HG02885 (cell line): ENCODE data around the gene CDYL2.
"Not testable (repeated sequence)": the region's sequence is repeated elsewhere in the genome, so short reads cannot be mapped to it uniquely, and the experiment has no call there.

Source experiments
- ATAC-seq: cut with Tn5 transposase; IDR thresholded peaks from one replicate; pipeline ENCODE4 v1.9.1; 2021; ENCODE audit warnings: mild to moderate bottlenecking; ENCODE audit not compliant: unreplicated experiment, poor library complexity

The CDYL2 gene

GRCh38 chr16:80804526-80805383, at the start of gene CDYL2:
CDYL2 (minus strand) TSS chr16:80804598; CDS start chr16:80804173, 425 bp downstream.
- peak; percentile 82 for ATAC-seq

DNA sequence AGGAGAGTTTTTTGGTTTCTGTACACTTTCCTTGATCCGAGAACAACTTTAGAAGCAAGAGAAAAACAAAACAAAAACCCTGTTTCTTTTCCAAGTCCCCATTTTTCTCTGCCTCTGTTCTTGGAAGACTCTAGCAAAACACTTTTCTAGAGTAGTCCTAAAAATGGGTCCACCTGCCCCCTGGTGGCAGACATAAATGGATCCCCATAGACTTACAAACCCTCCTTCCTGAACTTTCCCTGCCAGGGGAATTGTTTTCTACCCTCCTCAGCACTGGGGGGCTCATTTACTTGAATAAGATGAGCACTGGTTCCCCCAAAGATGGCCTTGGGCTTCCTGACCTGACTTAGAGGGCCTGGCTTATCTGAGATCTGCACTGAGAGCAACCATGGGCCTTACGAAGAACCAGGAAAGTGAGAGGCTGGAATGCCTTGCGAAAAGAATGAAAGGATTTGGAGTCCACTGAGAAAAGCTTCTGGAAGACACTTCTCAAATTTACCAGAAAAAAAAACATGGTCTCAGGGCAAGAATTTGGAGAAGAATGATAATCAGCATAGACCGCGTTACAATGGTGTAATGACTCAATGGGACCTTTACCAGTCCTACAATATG, 48.0 kb upstream of the CDYL2 start:
- ATAC-seq, result no peak

GRCh38 chr16:80851831-80852230, 47.4 kb upstream of the CDYL2 start:
- ATAC-seq, result no peak

DNA sequence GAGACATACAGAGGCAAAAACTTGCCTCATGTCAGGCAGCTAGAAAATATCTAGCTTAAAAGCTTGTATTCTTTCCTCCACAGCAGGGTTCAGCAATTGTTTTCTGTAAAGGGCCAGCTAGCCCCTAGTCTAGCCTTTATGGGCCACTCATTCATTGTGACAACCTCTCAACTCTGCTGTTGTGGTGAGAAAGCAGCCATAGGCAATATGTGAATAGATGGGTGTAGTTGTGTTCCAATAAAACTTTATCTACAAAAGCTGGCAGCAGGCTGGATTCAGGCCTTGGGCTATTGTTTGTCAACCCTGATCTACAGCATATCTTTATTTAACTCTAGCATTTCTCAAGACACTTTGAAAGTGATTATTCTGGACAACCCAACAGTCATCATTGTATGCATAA, 46.4 kb upstream of the CDYL2 start:
- ATAC-seq, result no peak

DNA sequence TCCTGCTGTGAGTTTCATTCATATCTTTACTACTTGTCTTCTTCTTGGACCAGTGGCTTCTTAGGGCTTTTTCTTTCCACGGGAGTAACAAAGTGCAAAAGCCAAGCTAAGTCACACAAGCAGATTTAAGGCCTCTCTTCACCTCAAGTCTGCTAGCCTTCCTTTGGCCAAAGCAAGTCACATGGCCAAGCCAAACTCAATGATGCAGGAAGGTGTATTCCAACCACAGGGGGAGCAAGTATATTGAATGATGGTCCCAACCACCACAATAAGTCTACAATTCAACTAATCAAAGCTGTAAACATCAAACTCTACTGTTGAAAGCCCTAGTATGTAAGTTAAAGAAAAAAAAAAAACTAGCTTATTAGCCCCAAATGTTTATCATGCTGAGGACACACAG, 44.5 kb upstream of the CDYL2 start:
- no peak for ATAC-seq

- ATAC-seq, result no peak
These were observed 42.3 kb upstream of the CDYL2 start for GRCh38 chr16:80846680-80847079.

GRCh38 chr16:80846275-80846674, 41.9 kb upstream of the CDYL2 start:
- no peak for ATAC-seq

DNA sequence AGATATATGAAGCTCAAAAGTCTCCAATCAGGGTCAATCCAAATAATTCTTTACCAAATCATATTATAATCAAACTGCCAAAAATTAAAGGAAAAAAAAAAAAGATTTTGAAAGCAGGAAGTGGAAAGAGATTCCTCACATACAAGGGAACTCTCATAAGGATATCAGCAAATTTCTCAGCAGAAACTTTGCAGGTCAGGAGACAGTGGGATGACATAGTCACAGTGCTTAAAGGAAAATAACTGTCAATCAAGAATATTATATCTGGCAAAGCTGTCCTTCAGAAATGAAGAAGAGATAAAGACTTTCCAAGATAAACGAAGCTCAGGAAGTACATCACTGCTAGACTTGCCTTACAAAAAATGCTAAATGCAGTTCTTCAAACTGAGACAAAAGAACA, 40.0 kb upstream of the CDYL2 start:
- no peak for ATAC-seq

GRCh38 chr16:80841231-80841630, 36.8 kb upstream of the CDYL2 start:
- no peak for ATAC-seq

DNA sequence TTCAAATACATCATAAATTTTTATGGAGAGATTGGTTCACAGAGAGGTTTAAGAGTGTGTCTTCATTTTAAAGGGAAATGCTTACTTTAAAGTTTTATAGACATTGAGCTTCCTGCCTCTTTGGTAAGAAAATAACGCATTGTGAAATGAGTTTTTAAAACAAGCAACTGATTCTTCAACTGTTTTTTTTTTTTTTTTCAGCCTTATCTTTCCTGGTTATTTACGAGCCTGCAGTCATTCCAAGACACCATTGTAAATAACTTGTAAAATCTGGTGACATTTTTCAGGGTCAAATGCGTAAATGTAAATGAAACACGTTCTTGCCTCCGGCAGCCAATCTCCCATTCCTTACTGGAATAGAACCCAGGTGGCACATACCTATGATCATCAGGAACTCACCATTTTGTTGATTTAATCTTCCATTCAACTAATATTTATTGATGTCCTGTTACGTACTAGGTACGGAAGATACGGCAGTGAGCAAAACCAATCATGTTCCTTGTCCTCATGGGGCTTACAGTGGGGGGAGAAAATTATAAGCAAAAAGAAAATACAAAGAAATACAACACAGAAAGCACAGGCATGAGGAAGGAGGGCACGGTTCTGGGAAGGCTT, 33.2 kb upstream of the CDYL2 start:
- no peak for ATAC-seq

GRCh38 chr16:80836846-80837245, 32.4 kb upstream of the CDYL2 start:
- ATAC-seq, result no peak

- no peak for ATAC-seq
These were observed 31.8 kb upstream of the CDYL2 start for GRCh38 chr16:80836202-80836601.

DNA sequence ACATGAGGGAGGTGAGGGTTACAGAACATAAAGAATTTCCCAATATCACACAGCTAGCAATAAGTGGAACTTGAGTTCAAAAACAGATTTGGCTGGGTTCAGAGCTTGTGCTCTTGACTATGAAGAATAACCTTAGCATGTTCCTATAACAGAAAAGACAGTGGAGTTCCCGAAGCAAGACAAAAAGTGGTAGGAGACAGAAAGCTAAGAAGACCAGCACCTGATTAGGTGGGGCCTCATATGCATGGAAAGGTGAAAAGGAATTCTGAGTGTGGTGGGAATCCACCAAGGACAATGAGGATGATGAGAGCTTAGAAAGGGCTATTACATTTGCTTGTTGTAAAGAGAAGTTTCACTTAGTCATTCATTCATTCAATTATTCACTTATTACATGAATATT, 26.6 kb upstream of the CDYL2 start:
- no peak for ATAC-seq

- ATAC-seq, result no peak
These were observed 24.1 kb upstream of the CDYL2 start for GRCh38 chr16:80828495-80828894.

GRCh38 chr16:80827007-80827406, 22.6 kb upstream of the CDYL2 start:
- no peak for ATAC-seq

DNA sequence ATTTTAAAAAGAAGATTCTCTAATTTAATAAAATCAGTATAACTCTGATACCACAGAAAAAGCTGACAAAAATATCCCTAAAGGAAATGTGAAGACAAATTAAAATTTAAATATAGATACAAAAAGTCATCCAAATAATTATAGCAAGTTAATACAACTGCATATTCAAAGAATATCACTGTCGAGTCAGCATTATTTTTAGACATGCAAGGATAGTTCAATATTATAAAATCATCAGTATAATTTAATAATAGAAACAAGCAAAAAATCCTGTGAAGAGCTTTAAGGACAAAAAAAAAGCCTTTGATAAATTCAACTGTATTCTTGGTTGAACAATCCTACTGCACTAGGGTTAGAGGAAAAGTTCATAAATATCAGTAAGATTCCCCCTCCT, 21.0 kb upstream of the CDYL2 start:
- no peak for ATAC-seq

DNA sequence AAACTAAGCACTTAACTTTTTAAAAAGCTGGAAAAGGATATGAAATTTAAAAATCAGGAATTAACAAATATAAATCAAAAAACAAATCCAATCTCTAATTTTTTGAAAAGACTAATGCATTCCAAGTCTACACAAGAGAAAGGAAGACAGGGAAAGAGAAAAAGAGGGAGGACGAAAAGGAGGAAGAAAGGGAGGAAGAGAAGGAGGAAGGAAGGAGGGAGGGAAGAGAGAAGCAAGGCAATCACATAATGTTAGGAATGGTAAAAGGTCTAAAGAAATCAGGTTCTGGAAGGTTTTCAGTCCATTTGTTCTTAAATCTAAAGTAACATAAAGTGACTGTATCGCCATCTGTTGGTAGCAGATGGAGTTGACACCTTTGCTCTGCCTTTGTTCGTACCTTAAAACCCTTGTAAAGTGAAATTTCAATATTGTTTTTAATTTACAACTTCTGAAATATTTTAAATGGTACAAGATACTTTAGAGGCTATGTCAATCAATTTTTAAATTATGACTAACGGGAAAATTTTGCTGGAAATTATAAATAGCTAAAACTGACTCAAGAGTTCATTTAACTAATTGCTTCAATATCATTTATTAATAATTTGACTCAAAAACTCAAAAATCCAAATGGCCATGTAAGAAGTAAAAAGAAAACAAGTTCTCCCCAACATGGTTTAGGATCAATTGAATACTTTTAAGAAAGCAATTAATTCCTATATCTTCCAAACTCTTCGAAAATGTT, 20.4 kb upstream of the CDYL2 start:
- no peak for ATAC-seq

- ATAC-seq, result no peak
These were observed 15.6 kb upstream of the CDYL2 start for GRCh38 chr16:80819988-80820387.

- ATAC-seq, result no peak
These were observed 12.0 kb upstream of the CDYL2 start for GRCh38 chr16:80816356-80816755.

GRCh38 chr16:80815278-80815677, 10.9 kb upstream of the CDYL2 start:
- not testable (repeated sequence) for ATAC-seq

DNA sequence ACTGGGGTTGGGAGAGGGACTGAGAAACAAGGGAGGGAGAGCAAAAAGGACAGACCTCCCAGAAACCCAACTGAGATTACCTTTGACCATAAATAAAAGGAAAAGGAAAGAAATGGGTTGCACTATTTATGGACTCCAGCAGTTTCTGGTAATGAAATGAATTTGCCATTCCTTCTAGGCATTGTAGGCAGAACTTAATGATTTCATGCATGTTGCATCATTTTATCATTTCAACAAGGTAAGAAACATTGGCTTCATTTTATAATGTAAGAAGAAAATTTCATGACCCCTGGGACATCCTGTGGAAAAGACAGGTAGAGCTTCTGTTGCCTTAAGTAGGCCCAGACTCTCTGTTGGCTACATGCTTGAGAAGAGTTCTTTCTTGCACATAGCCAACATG, 8.2 kb upstream of the CDYL2 start:
- no peak for ATAC-seq
